Fibroblast of villous mesenchyme (primary cell): Measurements from ENCODE around the gene RAB35. TPM values are rescaled to one million over a fixed set of nuclear protein-coding genes. Genes with fewer than 3 reads are reported as not detected.

Experiments
- DNase-seq: peaks from one replicate; pipeline ENCODE4 v3.0.0-alpha.2; 2010; ENCODE audit warnings: low read depth
- H3K4me3 ChIP-seq: 2 replicates; pipeline ENCODE4 v1.5.1; 2011; ENCODE audit warnings: low read depth, mild to moderate bottlenecking, low read length
- CTCF ChIP-seq: IDR thresholded peaks from 2 replicates; pipeline ENCODE4 v1.5.1; 2012; ENCODE audit warnings: low read depth, mild to moderate bottlenecking, low read length; ENCODE audit not compliant: insufficient read depth
- total RNA-seq: library from RNA; depleted of rRNA; stranded (reverse); fragments of >200 nt; gene quantifications from 2 replicates; pipeline ENCODE4 v1.2.3, GENCODE V29; 2012

Gene RAB35
- total RNA-seq, 1 donor: 24.6 TPM

- DNase-seq: no peak
- no peak overlapping the region for H3K4me3 ChIP-seq
- no peak for TF ChIP-seq CTCF
These were observed 25.8 kb upstream of the RAB35 start for GRCh38 chr12:120142231-120142877.

GRCh38 chr12:120141336-120141735, 24.8 kb upstream of the RAB35 start:
- DNase-seq: no peak
- H3K4me3 ChIP-seq: no peak overlapping the region
- no peak for TF ChIP-seq CTCF

- DNase-seq: no peak
- no peak for TF ChIP-seq CTCF
These were observed 24.1 kb upstream of the RAB35 start for GRCh38 chr12:120140603-120141002.

GRCh38 chr12:120139958-120140357, 23.4 kb upstream of the RAB35 start:
- no peak overlapping the region for H3K4me3 ChIP-seq
- TF ChIP-seq CTCF: no peak
- DNase-seq: peak; percentile 9

More at GRCh38 chr12:120140603-120141002, 24.1 kb upstream of the RAB35 start:
- no peak overlapping the region for H3K4me3 ChIP-seq

GRCh38 chr12:120138366-120138765, 21.8 kb upstream of the RAB35 start:
- TF ChIP-seq CTCF: no peak
- DNase-seq: no peak
- H3K4me3 ChIP-seq: no peak overlapping the region

- no peak for TF ChIP-seq CTCF
- H3K4me3 ChIP-seq: no peak overlapping the region
These were observed 21.3 kb upstream of the RAB35 start for GRCh38 chr12:120137833-120138232.

GRCh38 chr12:120136093-120136770, 19.7 kb upstream of the RAB35 start:
- no peak for DNase-seq
- TF ChIP-seq CTCF: no peak
- no peak overlapping the region for H3K4me3 ChIP-seq

More at GRCh38 chr12:120137833-120138232, 21.3 kb upstream of the RAB35 start:
- DNase-seq: no peak
